CD14-positive monocyte (primary cell): ENCODE results near the gene CARMIL1. TPM values are rescaled to one million over a fixed set of nuclear protein-coding genes. Genes with fewer than 3 reads are reported as not detected.

Source experiments
- DNase-seq, 3 donors: peaks; one replicate each; pipeline ENCODE4 v3.0.0-alpha.2; 2011 to 2022
- H2AFZ ChIP-seq: 2 replicates; pipeline ENCODE4 v1.6.0; 2012; ENCODE audit warnings: mild to moderate bottlenecking, low read depth, low read length, inconsistent platforms; ENCODE audit not compliant: insufficient read depth, poor library complexity, severe bottlenecking
- H3K27ac ChIP-seq, 2 donors: 1 replicate in 1 of 2; 2 replicates in 1 of 2; pipeline ENCODE4 v1.5.1; 2012 to 2013; ENCODE audit warnings: low read length in 2 of 2, control low read depth in 1 of 2, inconsistent platforms in 1 of 2, low read depth in 1 of 2, mild to moderate bottlenecking in 1 of 2
- H3K27me3 ChIP-seq, 2 donors: one replicate each; pipeline versions ENCODE4 v1.6.0 to v1.6.1; 2011 to 2013; ENCODE audit warnings: low read length in 2 of 2; ENCODE audit not compliant: control insufficient read depth in 2 of 2, insufficient read depth in 2 of 2
- H3K36me3 ChIP-seq, 2 donors: replicated peaks in 1 of 2; 1 replicate in 1 of 2; 2 replicates in 1 of 2; pipeline versions ENCODE4 v1.5.1 to v1.6.1; 2012 to 2013; ENCODE audit warnings: low read length in 2 of 2, control low read depth in 1 of 2, inconsistent platforms in 1 of 2, mild to moderate bottlenecking in 1 of 2; ENCODE audit not compliant: insufficient read depth in 2 of 2, control insufficient read depth in 1 of 2
- H3K4me1 ChIP-seq, 2 donors: 1 replicate in 1 of 2; 2 replicates in 1 of 2; pipeline versions ENCODE4 v1.5.1 to v1.6.1; 2012 to 2013; ENCODE audit warnings: low read length in 2 of 2, control low read depth in 1 of 2, inconsistent platforms in 1 of 2, mild to moderate bottlenecking in 1 of 2, moderate library complexity in 1 of 2; ENCODE audit not compliant: insufficient read depth in 2 of 2, control insufficient read depth in 1 of 2
- H3K4me2 ChIP-seq: replicated peaks from 2 replicates; pipeline ENCODE3; 2012; ENCODE audit warnings: low read length, moderate library complexity, mild to moderate bottlenecking; ENCODE audit not compliant: poor library complexity, severe bottlenecking; ENCODE audit errors: extremely low read depth
- H3K4me3 ChIP-seq, 3 experiments: fragments of 200-600 bp in 1 of 3; sonication (generic) in 1 of 3; replicated peaks in 1 of 3; 1 replicate in 2 of 3; 2 replicates in 1 of 3; pipeline ENCODE4 v1.5.1; 2011 to 2013; ENCODE audit warnings: low read length in 3 of 3, mild to moderate bottlenecking in 3 of 3, control low read depth in 2 of 3, low read depth in 2 of 3, inconsistent platforms in 1 of 3, moderate library complexity in 1 of 3
- H3K79me2 ChIP-seq: 2 replicates; pipeline ENCODE4 v1.6.0; 2012; ENCODE audit warnings: mild to moderate bottlenecking, control low read depth, inconsistent platforms, low read length, moderate library complexity; ENCODE audit not compliant: insufficient read depth
- H3K9ac ChIP-seq: 2 replicates; pipeline ENCODE4 v1.6.0; 2017; ENCODE audit warnings: low read length, mild to moderate bottlenecking; ENCODE audit not compliant: insufficient read depth, poor library complexity, severe bottlenecking
- H3K9me3 ChIP-seq, 2 donors: replicated peaks in 1 of 2; 1 replicate in 1 of 2; 2 replicates in 1 of 2; pipeline versions ENCODE4 v1.5.1 to v1.6.1; 2012 to 2013; ENCODE audit warnings: low read length in 2 of 2, control low read depth in 1 of 2; ENCODE audit not compliant: control insufficient read depth in 1 of 2, insufficient read depth in 1 of 2
- H4K20me1 ChIP-seq: 2 replicates; pipeline ENCODE4 v1.6.0; 2012; ENCODE audit warnings: mild to moderate bottlenecking, low read length, control low read depth, moderate library complexity; ENCODE audit not compliant: insufficient read depth
- H3K27ac Mint-ChIP-seq, 7 donors: one replicate each; pipeline ENCODE4 v1.8.0; 2020; ENCODE audit warnings: mild to moderate bottlenecking in 7 of 7, mixed read lengths in 7 of 7, moderate library complexity in 6 of 7, inconsistent platforms in 2 of 7
- H3K27me3 Mint-ChIP-seq, 3 donors: one replicate each; pipeline ENCODE4 v1.8.0; 2021 to 2022; ENCODE audit warnings: low read depth in 3 of 3, mild to moderate bottlenecking in 3 of 3, mixed read lengths in 3 of 3, moderate library complexity in 3 of 3, inconsistent platforms in 1 of 3
- H3K36me3 Mint-ChIP-seq, 2 donors: one replicate each; pipeline ENCODE4 v1.8.0; 2020; ENCODE audit warnings: mixed read lengths in 2 of 2, inconsistent platforms in 1 of 2, mild to moderate bottlenecking in 1 of 2
- H3K4me1 Mint-ChIP-seq: one replicate; pipeline ENCODE4 v1.8.0; 2020; ENCODE audit warnings: mild to moderate bottlenecking, mixed read lengths
- H3K4me3 Mint-ChIP-seq, 2 donors: one replicate each; pipeline ENCODE4 v1.8.0; 2020; ENCODE audit warnings: mild to moderate bottlenecking in 2 of 2, mixed read lengths in 2 of 2, moderate library complexity in 1 of 2
- H3K9me3 Mint-ChIP-seq, 7 donors: one replicate each; pipeline ENCODE4 v1.8.0; 2020 to 2022; ENCODE audit warnings: mixed read lengths in 7 of 7, mild to moderate bottlenecking in 6 of 7, moderate library complexity in 6 of 7, inconsistent platforms in 2 of 7
- WGBS: methylation state at CpG from one replicate; pipeline ENCODE4 v1.1.5; 2013; ENCODE audit warnings: missing lambda C conversion rate; ENCODE audit not compliant: insufficient coverage; 5-methylcytosine and 5-hydroxymethylcytosine counted together
- intact Hi-C, 2 donors: fragments of 100-400 bp; cut with micrococcal nuclease; formaldehyde crosslinking; loops; one replicate each; pipeline versions ENCODE4 v1.15.0 to v1.15.1; 2023
- polyA plus RNA-seq, 3 donors: library from polyadenylated mRNA; depleted of rRNA in 1 of 3; unstranded in 2 of 3; stranded (reverse) in 1 of 3; fragments of 300-500 nt in 2 of 3; fragments of >200 nt in 1 of 3; fragmentation: Illumina TruSeq in 2 of 3; gene quantifications; 1 replicate in 2 of 3; 2 replicates in 1 of 3; pipeline ENCODE4 v1.2.3, GENCODE V29; 2012 to 2021
- TF ChIP-seq, protein P1 (sequence below): fragments of 200-600 bp; IDR thresholded peaks from one replicate; pipeline ENCODE4 v1.8.0; 2022; ENCODE audit warnings: antibody characterized with exemption, mild to moderate bottlenecking

Gene CARMIL1
- polyA plus RNA-seq, 3 donors: 0.30 to 0.49 (median 0.41) TPM

DNA sequence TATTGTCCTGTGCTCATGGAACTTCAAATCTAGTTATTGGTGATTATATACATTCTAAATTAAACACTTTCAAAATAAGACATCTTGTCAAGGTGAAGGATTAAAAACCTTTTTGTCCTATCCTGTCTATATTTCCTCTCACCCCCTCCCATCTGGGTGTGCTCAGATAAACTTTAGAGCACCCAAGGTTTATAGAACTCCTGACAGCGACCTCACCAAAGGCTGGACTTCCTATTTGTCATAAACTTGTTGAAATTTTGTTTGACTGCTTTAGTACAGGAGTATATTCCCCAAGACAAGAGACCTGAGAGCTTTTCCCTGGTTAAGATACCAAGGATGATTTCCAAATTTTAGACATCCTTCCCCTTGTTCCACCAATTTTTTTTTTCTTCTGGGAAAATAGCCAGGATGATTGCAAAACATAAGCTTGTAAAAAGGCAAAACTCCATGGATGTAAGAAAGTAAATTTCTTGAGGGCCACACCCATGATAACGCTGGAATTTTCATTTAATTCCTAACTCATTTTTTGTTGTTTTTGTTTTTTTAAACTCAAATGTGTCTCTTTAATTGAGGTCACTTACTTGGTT lies 33.0 kb downstream of the CARMIL1 start:
- no CpG with 5 or more reads among the region's 2 CpGs for WGBS
- H3K36me3 ChIP-seq: no peaks in the 10 kb centered on the region
- H3K27me3 Mint-ChIP-seq: peaks cover 1 to 3% (median 2%) of the 10 kb centered on the region in 3 donors
- H3K4me2 ChIP-seq: peak overlapping the region; percentile 21
- peaks cover 15 to 17% of the 10 kb centered on the region in 2 donors for H3K4me1 ChIP-seq
- TF ChIP-seq, protein P1, sequence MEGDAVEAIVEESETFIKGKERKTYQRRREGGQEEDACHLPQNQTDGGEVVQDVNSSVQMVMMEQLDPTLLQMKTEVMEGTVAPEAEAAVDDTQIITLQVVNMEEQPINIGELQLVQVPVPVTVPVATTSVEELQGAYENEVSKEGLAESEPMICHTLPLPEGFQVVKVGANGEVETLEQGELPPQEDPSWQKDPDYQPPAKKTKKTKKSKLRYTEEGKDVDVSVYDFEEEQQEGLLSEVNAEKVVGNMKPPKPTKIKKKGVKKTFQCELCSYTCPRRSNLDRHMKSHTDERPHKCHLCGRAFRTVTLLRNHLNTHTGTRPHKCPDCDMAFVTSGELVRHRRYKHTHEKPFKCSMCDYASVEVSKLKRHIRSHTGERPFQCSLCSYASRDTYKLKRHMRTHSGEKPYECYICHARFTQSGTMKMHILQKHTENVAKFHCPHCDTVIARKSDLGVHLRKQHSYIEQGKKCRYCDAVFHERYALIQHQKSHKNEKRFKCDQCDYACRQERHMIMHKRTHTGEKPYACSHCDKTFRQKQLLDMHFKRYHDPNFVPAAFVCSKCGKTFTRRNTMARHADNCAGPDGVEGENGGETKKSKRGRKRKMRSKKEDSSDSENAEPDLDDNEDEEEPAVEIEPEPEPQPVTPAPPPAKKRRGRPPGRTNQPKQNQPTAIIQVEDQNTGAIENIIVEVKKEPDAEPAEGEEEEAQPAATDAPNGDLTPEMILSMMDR: no peak
- H3K4me1 Mint-ChIP-seq: peaks cover 23% of the 10 kb centered on the region
- no peak overlapping the region for H3K27ac Mint-ChIP-seq
- H3K4me3 Mint-ChIP-seq: no peak overlapping the region
- H3K27ac ChIP-seq: no peak overlapping the region
- no peaks in the 10 kb centered on the region for H3K27me3 ChIP-seq
- H3K9ac ChIP-seq: no peak overlapping the region
- no peaks in the 10 kb centered on the region for H3K79me2 ChIP-seq
- no peaks in the 10 kb centered on the region for H3K9me3 ChIP-seq
- no peaks in the 10 kb centered on the region for H4K20me1 ChIP-seq
- no peak for DNase-seq
- peaks cover 0 to 5% of the 10 kb centered on the region in 2 donors for H3K36me3 Mint-ChIP-seq
- H3K4me3 ChIP-seq: no peak overlapping the region
- intact Hi-C loops: no loop called here
- no peaks in the 10 kb centered on the region for H3K9me3 Mint-ChIP-seq
- no peak overlapping the region for H2AFZ ChIP-seq

DNA sequence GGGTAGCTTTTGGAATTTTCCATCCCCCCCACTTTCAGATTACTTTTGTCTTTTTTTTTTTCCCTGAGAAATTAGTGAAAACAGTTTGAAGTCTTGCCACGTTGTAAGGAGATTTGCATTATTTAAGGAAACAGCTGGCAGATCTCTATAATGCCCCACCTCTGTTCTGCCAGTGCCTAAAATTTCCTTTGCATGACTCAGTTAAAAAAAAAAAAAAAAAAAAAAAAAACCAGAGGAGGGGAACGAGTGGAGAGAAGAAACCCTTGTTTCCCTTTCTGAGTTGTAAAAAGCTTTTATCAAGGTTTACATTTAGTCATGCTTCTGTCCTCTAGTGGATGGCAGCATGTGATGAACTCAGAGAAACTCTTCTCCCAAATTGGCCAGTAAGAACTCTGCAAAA lies 33.5 kb downstream of the CARMIL1 start:
- Mint-ChIP-seq H3K27me3 (peaks cover 1 to 3% (median 2%) of the 10 kb centered on the region in 3 donors), H3K27ac (peak overlapping the region in 1 of 7 donors; percentile 68), H3K9me3 (no peaks in the 10 kb centered on the region), H3K4me3 (peak overlapping the region in 1 of 2 donors; percentile 30), H3K36me3 (peaks cover 0 to 5% of the 10 kb centered on the region in 2 donors), H3K4me1 (peaks cover 23% of the 10 kb centered on the region)
- Histone ChIP-seq H3K27ac (no peak overlapping the region), H2AFZ (no peak overlapping the region), H3K9me3 (no peaks in the 10 kb centered on the region), H3K4me1 (peaks cover 15 to 17% of the 10 kb centered on the region in 2 donors), H3K4me3 (no peak overlapping the region), H3K36me3 (no peaks in the 10 kb centered on the region), H3K79me2 (no peaks in the 10 kb centered on the region), H4K20me1 (no peaks in the 10 kb centered on the region), H3K27me3 (no peaks in the 10 kb centered on the region), H3K9ac (no peak overlapping the region), H3K4me2 (peak overlapping the region; percentile 21)
- intact Hi-C loops: no loop called here
- TF ChIP-seq, protein P1: no peak
- no CpG with 5 or more reads among the region's 2 CpGs for WGBS
- no peak for DNase-seq
